ENCODE measurements around the gene SSU72.

SSU72 gene

GRCh38 chr1:1606232-1606631 lies 31.6 kb upstream of the SSU72 start:
- no peak for TF ChIP-seq MYC (IDR thresholded peaks at IDR 0.05; ENCODE audit: low read depth, low read length)
- no peak for TF ChIP-seq POLR2A (IDR thresholded peaks at IDR 0.05; ENCODE audit: extremely low read depth, insufficient read length)
- no peak for TF ChIP-seq MAX (IDR thresholded peaks at IDR 0.05; ENCODE audit: low read depth, low read length)
- no peak for DNase-seq (ENCODE audit: low read depth)
- H3K4me3 ChIP-seq (ENCODE audit: low read depth, low read length): no peak overlapping the region

- DNase-seq (ENCODE audit: low read depth): no peak
- H3K4me3 ChIP-seq (ENCODE audit: low read depth, low read length): no peak overlapping the region
- TF ChIP-seq MYC (IDR thresholded peaks at IDR 0.05; ENCODE audit: low read depth, low read length) (no peak), CTCF (IDR thresholded peaks at IDR 0.05; ENCODE audit: low read depth, low read length) (no peak), POLR2A (IDR thresholded peaks at IDR 0.05; ENCODE audit: extremely low read depth, insufficient read length) (no peak), MAX (IDR thresholded peaks at IDR 0.05; ENCODE audit: low read depth, low read length) (no peak)
These were observed 31.1 kb upstream of the SSU72 start for GRCh38 chr1:1605724-1606123.

- TF ChIP-seq CTCF (IDR thresholded peaks at IDR 0.05; ENCODE audit: low read depth, low read length) (no peak), MYC (IDR thresholded peaks at IDR 0.05; ENCODE audit: low read depth, low read length) (no peak), MAX (IDR thresholded peaks at IDR 0.05; ENCODE audit: low read depth, low read length) (no peak), POLR2A (IDR thresholded peaks at IDR 0.05; ENCODE audit: extremely low read depth, insufficient read length) (no peak)
These were observed 30.4 kb upstream of the SSU72 start for GRCh38 chr1:1605034-1605591.

GRCh38 chr1:1604374-1605033 lies 29.8 kb upstream of the SSU72 start:
- DNase-seq (ENCODE audit: low read depth): no peak
- H3K4me3 ChIP-seq (ENCODE audit: low read depth, low read length): no peak overlapping the region
- TF ChIP-seq POLR2A (IDR thresholded peaks at IDR 0.05; ENCODE audit: extremely low read depth, insufficient read length) (no peak), MAX (IDR thresholded peaks at IDR 0.05; ENCODE audit: low read depth, low read length) (no peak), CTCF (IDR thresholded peaks at IDR 0.05; ENCODE audit: low read depth, low read length) (no peak), MYC (IDR thresholded peaks at IDR 0.05; ENCODE audit: low read depth, low read length) (no peak)

More at GRCh38 chr1:1605034-1605591, 30.4 kb upstream of the SSU72 start:
- DNase-seq (ENCODE audit: low read depth): no peak
- no peak overlapping the region for H3K4me3 ChIP-seq (ENCODE audit: low read depth, low read length)

- DNase-seq (ENCODE audit: low read depth): peak; percentile 1
- no peak for TF ChIP-seq POLR2A (IDR thresholded peaks at IDR 0.05; ENCODE audit: extremely low read depth, insufficient read length)
- TF ChIP-seq MAX (IDR thresholded peaks at IDR 0.05; ENCODE audit: low read depth, low read length): no peak
- no peak overlapping the region for H3K4me3 ChIP-seq (ENCODE audit: low read depth, low read length)
These were observed 29.2 kb upstream of the SSU72 start for GRCh38 chr1:1603671-1604373.

GRCh38 chr1:1602968-1603506 lies 28.4 kb upstream of the SSU72 start:
- TF ChIP-seq CTCF (IDR thresholded peaks at IDR 0.05; ENCODE audit: low read depth, low read length): no peak
- TF ChIP-seq MAX (IDR thresholded peaks at IDR 0.05; ENCODE audit: low read depth, low read length): no peak
- TF ChIP-seq MYC (IDR thresholded peaks at IDR 0.05; ENCODE audit: low read depth, low read length): no peak
- no peak for TF ChIP-seq POLR2A (IDR thresholded peaks at IDR 0.05; ENCODE audit: extremely low read depth, insufficient read length)
- no peak overlapping the region for H3K4me3 ChIP-seq (ENCODE audit: low read depth, low read length)
- DNase-seq (ENCODE audit: low read depth): no peak

Data from NB4 (cell line).